K562 (cell line): ENCODE data around the gene SMYD2. TPM values are rescaled to one million over a fixed set of nuclear protein-coding genes. Genes with fewer than 3 reads are reported as not detected.

Experiments used
- BCLAF1 ChIP-seq, 2 experiments: fragments of 450-650 bp in 1 of 2; IDR thresholded peaks; 2 replicates each; pipeline ENCODE4 v1.6.1; 2011 to 2017; ENCODE audit warnings: low read depth in 2 of 2, antibody characterized with exemption in 1 of 2, borderline replicate concordance in 1 of 2, low read length in 1 of 2, mild to moderate bottlenecking in 1 of 2, mixed read lengths in 1 of 2; ENCODE audit not compliant: control insufficient read depth in 1 of 2
- CBX3 ChIP-seq, 2 experiments: IDR thresholded peaks; 1 replicate in 1 of 2; 2 replicates in 1 of 2; pipeline ENCODE4 v1.6.1; 2012; ENCODE audit warnings: inconsistent platforms in 2 of 2, low read length in 2 of 2, borderline replicate concordance in 1 of 2, control low read depth in 1 of 2
- CHAMP1 ChIP-seq: fragments of 450-650 bp; IDR thresholded peaks from 2 replicates; pipeline ENCODE4 v1.6.1; 2016; ENCODE audit warnings: mild to moderate bottlenecking
- DPF2 ChIP-seq: fragments of 450-650 bp; IDR thresholded peaks from 2 replicates; pipeline ENCODE4 v1.6.1; 2016
- ELF1 ChIP-seq: fragments of 200-800 bp; sonication (Bioruptor generic); IDR thresholded peaks from 2 replicates; pipeline ENCODE4 v1.6.1; 2016; ENCODE audit warnings: missing genetic modification characterization, missing compliant biosample characterization
- FOXJ2 ChIP-seq: fragments of 200-800 bp; sonication (Bioruptor generic); IDR thresholded peaks from 2 replicates; pipeline ENCODE4 v1.6.1; 2016; ENCODE audit warnings: missing genetic modification characterization, missing compliant biosample characterization
- POLR2H ChIP-seq: IDR thresholded peaks from 2 replicates; pipeline ENCODE4 v1.6.1; 2016; ENCODE audit warnings: missing genetic modification characterization, low read depth, mild to moderate bottlenecking, control low read depth, missing compliant biosample characterization, moderate library complexity
- RAD21 ChIP-seq, 2 experiments: fragments of 250-450 bp in 1 of 2; fragments of 450-650 bp in 1 of 2; sonication (Bioruptor Pico) in 1 of 2; formaldehyde crosslinking in 1 of 2; IDR thresholded peaks in 1 of 2; conservative IDR thresholded peaks in 1 of 2; 2 replicates each; pipeline versions ENCODE4 v1.4.0 to v1.8.0; 2020 to 2022; ENCODE audit warnings: mild to moderate bottlenecking in 2 of 2, moderate library complexity in 1 of 2
- TBP ChIP-seq: optimal IDR thresholded peaks from 2 replicates; pipeline ENCODE3; 2011; ENCODE audit warnings: low read depth, low read length, improper control_type of control experiment
- TCFL5 ChIP-seq: fragments of 250-450 bp; sonication (Bioruptor Pico); conservative IDR thresholded peaks from 2 replicates; pipeline ENCODE4 v1.6.1; 2021; ENCODE audit warnings: mild to moderate bottlenecking, moderate library complexity, matching md5 sums
- THRA ChIP-seq: fragments of 450-650 bp; IDR thresholded peaks from 2 replicates; pipeline ENCODE4 v1.6.1; 2017; ENCODE audit warnings: mild to moderate bottlenecking, moderate library complexity
- TRIM25 ChIP-seq: fragments of 450-650 bp; IDR thresholded peaks from 2 replicates; pipeline ENCODE4 v1.7.0; 2016; ENCODE audit warnings: borderline replicate concordance
- U2AF2 ChIP-seq: fragments of 200-400 bp; formaldehyde crosslinking; optimal IDR thresholded peaks from 2 replicates; pipeline ENCODE3; 2017; ENCODE audit warnings: low read depth, mild to moderate bottlenecking, low read length
- YY1 ChIP-seq, 3 experiments: IDR thresholded peaks; 2 replicates each; pipeline ENCODE4 v1.6.1; 2011; ENCODE audit warnings: low read length in 2 of 3, mild to moderate bottlenecking in 2 of 3, moderate library complexity in 2 of 3, borderline replicate concordance in 1 of 3, control low read depth in 1 of 3, low read depth in 1 of 3; ENCODE audit not compliant: insufficient read depth in 3 of 3, insufficient replicate concordance in 2 of 3, control insufficient read depth in 1 of 3, insufficient read length in 1 of 3; ENCODE audit errors: extremely low read depth in 1 of 3
- ZNF766 ChIP-seq: fragments of 200-800 bp; sonication (Bioruptor generic); conservative IDR thresholded peaks from 2 replicates; pipeline ENCODE4 v1.6.1; 2016; ENCODE audit warnings: missing genetic modification characterization, missing compliant biosample characterization
- polyA plus RNA-seq, 8 experiments: library from polyadenylated mRNA; depleted of rRNA in 4 of 8; stranded (reverse) in 5 of 8; unstranded in 3 of 8; fragments of >200 nt; fragmentation: Nextera tagmentation in 2 of 8; fragmentation: Illumina TruSeq in 1 of 8; extraction: Ambion mirVana in 2 of 8; extraction: Trizol in 1 of 8; gene quantifications; 2 replicates each; pipeline versions ENCODE4 v1.2.1 to v1.2.3, GENCODE V29; 2011 to 2014; ENCODE audit warnings: inconsistent platforms in 1 of 8, missing spikeins in 1 of 8
- total RNA-seq, 7 experiments: library from RNA; depleted of rRNA in 6 of 7; stranded (reverse); fragments of >200 nt in 6 of 7; fragmentation: Illumina TruSeq in 2 of 7; extraction: Trizol in 2 of 7; gene quantifications; 2 replicates each; pipeline versions ENCODE4 v1.2.1 to v1.2.3, GENCODE V29; 2011 to 2021; ENCODE audit warnings: low replicate concordance in 1 of 7

The SMYD2 gene
- total and polyA plus RNA-seq, 9 of the 15 experiments (the other 6 are each of a cell fraction or from before 2014, with no cell fraction given) = 13.8 to 81.3 (median 39.9) TPM

GRCh38 chr1:214281021-214281719, at the start of gene SMYD2 (continued):
- no peak for TF ChIP-seq BCLAF1 (IDR thresholded peaks at IDR 0.05; ENCODE audit: borderline replicate concordance in 1 of 2, control insufficient read depth in 1 of 2, low read depth in 2 of 2, low read length in 1 of 2)
- TF ChIP-seq CHAMP1 = no peak
- no peak for TF ChIP-seq RAD21 (CRISPR knock-in tag; conservative IDR thresholded peaks at IDR 0.05 in 1 of 2, IDR thresholded peaks at IDR 0.05 in 1 of 2)
- TF ChIP-seq TCFL5 = no peak
- no peak for TF ChIP-seq FOXJ2
- TF ChIP-seq ZNF766 (CRISPR knock-in tag) = no peak
- peak in 2 of 3 experiments; percentile 6 to 44 for TF ChIP-seq YY1 (IDR thresholded peaks at IDR 0.05; ENCODE audit: borderline replicate concordance in 1 of 3, control insufficient read depth in 1 of 3, extremely low read depth in 1 of 3, insufficient read depth in 3 of 3, insufficient read length in 1 of 3, insufficient replicate concordance in 2 of 3, low read depth in 1 of 3, low read length in 2 of 3)
- TF ChIP-seq DPF2 = no peak
- TF ChIP-seq U2AF2 = no peak
- TF ChIP-seq TRIM25 = no peak
- TF ChIP-seq THRA = no peak
- TF ChIP-seq ELF1 = peak; percentile 86
- no peak for TF ChIP-seq TBP
- no peak for TF ChIP-seq POLR2H
- 0 out of 3 replicates have a peak, but pooled peaks of 1 of the 2 experiments have one; percentile 12 for TF ChIP-seq CBX3 (IDR thresholded peaks at IDR 0.05; ENCODE audit: borderline replicate concordance in 1 of 2, low read length in 2 of 2)
